ENCODE results near the gene TNFSF13. TPM values are rescaled to one million over a fixed set of nuclear protein-coding genes. Genes with fewer than 3 reads are reported as not detected.

TNFSF13 gene
- total RNA-seq, 1 donor from 2014 or later: 3.7 TPM

DNA sequence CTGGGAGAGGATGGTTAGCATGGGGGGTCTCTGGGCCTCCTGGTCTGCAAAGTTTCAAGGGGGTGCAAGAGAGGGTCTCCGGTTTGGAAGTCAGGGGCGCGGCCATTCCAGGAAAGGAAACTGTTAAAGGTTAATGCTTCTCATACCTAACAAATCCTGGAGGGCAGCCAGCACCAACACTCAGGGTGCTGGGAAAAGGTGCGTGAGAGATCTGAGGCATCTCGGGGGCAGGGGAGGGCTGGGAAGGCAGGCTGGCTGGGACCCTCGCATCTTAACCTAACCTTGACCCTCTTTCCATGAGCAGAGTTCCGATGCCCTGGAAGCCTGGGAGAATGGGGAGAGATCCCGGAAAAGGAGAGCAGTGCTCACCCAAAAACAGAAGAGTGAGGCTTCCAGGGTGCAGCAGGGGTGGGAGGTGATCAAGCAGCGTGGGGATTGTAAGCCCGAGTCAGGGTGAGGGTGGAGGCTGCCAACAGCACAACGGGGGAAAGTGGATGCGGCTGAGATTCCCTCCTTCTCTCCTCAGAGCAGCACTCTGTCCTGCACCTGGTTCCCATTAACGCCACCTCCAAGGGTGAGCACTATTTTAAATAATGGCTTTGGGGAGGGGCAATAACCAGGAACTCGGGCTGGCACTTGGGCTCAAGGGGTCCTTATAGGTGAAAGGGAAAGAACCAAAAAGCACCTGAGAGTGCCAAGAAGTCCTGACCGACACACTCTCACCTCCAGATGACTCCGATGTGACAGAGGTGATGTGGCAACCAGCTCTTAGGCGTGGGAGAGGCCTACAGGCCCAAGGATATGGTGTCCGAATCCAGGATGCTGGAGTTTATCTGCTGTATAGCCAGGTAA, 996 bp downstream of the TNFSF13 start:
- Histone ChIP-seq H3K36me3 (ENCODE audit: control insufficient read depth, insufficient read depth, low read length) (peaks cover 5% of the 10 kb centered on the region), H3K4me3 (ENCODE audit: low read depth, low read length) (no peak overlapping the region), H3K27me3 (ENCODE audit: control insufficient read depth, insufficient read depth, low read length) (no peaks in the 10 kb centered on the region)
- peak; percentile 39 for DNase-seq (ENCODE audit: low read depth)
- peak; percentile 50 for FAIRE-seq
- TF ChIP-seq, protein P1, sequence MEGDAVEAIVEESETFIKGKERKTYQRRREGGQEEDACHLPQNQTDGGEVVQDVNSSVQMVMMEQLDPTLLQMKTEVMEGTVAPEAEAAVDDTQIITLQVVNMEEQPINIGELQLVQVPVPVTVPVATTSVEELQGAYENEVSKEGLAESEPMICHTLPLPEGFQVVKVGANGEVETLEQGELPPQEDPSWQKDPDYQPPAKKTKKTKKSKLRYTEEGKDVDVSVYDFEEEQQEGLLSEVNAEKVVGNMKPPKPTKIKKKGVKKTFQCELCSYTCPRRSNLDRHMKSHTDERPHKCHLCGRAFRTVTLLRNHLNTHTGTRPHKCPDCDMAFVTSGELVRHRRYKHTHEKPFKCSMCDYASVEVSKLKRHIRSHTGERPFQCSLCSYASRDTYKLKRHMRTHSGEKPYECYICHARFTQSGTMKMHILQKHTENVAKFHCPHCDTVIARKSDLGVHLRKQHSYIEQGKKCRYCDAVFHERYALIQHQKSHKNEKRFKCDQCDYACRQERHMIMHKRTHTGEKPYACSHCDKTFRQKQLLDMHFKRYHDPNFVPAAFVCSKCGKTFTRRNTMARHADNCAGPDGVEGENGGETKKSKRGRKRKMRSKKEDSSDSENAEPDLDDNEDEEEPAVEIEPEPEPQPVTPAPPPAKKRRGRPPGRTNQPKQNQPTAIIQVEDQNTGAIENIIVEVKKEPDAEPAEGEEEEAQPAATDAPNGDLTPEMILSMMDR (IDR thresholded peaks at IDR 0.05; ENCODE audit: insufficient read depth, low read length, severe bottlenecking): no peak

DNA sequence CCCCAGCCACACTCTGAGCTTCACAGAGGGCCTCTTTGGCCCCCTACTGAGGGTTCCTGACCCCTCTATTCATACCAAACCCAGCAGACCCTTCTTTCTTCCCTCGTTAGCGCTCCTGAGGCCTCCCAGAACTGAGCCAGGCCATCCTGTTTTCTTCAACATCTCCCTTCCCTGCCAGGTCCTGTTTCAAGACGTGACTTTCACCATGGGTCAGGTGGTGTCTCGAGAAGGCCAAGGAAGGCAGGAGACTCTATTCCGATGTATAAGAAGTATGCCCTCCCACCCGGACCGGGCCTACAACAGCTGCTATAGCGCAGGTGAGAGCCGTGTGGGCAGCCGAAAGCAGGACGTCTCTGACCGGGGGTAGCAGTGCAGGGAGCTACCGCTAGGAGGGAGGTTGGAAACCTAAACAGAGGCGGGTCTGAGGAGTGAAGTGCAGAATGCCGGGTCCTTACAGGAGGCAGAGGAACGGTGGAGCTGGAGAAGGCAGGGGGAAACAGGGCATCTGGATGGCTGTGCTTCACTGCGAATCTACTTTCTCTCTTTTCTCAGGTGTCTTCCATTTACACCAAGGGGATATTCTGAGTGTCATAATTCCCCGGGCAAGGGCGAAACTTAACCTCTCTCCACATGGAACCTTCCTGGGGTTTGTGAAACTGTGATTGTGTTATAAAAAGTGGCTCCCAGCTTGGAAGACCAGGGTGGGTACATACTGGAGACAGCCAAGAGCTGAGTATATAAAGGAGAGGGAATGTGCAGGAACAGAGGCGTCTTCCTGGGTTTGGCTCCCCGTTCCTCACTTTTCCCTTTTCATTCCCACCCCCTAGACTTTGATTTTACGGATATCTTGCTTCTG, 1.9 kb downstream of the TNFSF13 start:
- H3K27me3 ChIP-seq (ENCODE audit: control insufficient read depth, insufficient read depth, low read length): no peaks in the 10 kb centered on the region
- TF ChIP-seq, protein P1 (IDR thresholded peaks at IDR 0.05; ENCODE audit: insufficient read depth, low read length, severe bottlenecking): peak; percentile 84
- H3K4me3 ChIP-seq (ENCODE audit: low read depth, low read length): no peak overlapping the region
- FAIRE-seq (no peak), DNase-seq (ENCODE audit: low read depth) (peak; percentile 65)
- H3K36me3 ChIP-seq (ENCODE audit: control insufficient read depth, insufficient read depth, low read length): peaks cover 11% of the 10 kb centered on the region

DNA sequence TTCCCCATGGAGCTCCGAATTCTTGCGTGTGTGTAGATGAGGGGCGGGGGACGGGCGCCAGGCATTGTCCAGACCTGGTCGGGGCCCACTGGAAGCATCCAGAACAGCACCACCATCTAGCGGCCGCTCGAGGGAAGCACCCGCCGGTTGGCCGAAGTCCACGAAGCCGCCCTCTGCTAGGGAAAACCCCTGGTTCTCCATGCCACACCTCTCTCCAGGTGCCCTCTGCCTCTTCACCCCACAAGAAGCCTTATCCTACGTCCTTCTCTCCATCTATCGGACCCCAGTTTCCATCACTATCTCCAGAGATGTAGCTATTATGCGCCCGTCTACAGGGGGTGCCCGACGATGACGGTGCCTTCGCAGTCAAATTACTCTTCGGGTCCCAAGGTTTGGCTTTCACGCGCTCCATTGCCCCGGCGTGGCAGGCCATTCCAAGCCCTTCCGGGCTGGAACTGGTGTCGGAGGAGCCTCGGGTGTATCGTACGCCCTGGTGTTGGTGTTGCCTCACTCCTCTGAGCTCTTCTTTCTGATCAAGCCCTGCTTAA, 2.6 kb downstream of the TNFSF13 start:
- FAIRE-seq (no peak), DNase-seq (ENCODE audit: low read depth) (peak; percentile 79)
- Histone ChIP-seq H3K27me3 (ENCODE audit: control insufficient read depth, insufficient read depth, low read length) (no peaks in the 10 kb centered on the region), H3K4me3 (ENCODE audit: low read depth, low read length) (peak overlapping the region; percentile 74), H3K36me3 (ENCODE audit: control insufficient read depth, insufficient read depth, low read length) (peaks cover 14% of the 10 kb centered on the region)
- TF ChIP-seq, protein P1 (IDR thresholded peaks at IDR 0.05; ENCODE audit: insufficient read depth, low read length, severe bottlenecking): peak; percentile 94

DNA sequence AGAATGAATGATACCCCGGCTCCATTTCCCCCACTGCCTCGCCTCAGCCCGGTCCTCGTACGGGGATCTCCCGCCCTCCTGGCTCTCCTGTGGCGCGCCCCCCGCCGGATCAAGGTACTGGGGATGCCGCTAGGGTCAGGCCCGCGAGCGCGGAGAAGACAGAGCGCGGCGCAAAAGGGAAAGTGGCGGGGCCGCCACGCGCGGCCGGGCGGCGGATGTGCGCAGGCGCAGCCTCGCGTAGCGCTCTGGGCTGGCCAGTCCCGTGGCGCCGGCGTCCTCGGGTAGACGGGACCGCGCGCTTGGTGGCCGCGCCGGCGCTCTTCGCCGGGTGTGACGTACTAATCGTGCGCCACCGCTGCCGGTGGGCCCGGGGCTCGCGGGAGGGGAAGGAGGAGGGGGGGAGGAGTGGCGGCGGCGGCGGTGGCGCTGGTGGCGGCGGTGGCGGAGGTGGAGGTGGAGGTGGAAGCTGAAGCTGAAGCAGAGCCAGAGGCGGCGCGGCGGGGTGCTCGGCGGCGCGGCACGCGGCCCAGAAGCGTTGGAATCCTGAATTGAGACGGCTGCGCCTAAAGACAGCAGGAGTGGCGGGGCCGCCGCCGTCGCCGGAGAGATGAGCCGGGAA, 3.1 kb downstream of the TNFSF13 start, which contains the start of gene SENP3:
SENP3 (plus strand) TSS at position 331 of the 619 bp plus-strand sequence. CDS start 1,158 bp downstream, outside the sequence.
- peak; percentile 63 for DNase-seq (ENCODE audit: low read depth)
- no peaks in the 10 kb centered on the region for H3K27me3 ChIP-seq (ENCODE audit: control insufficient read depth, insufficient read depth, low read length)
- H3K4me3 ChIP-seq (ENCODE audit: low read depth, low read length): peak within 1 kb of the TSS; percentile 74
- peaks cover 14% of the 10 kb centered on the region for H3K36me3 ChIP-seq (ENCODE audit: control insufficient read depth, insufficient read depth, low read length)
- TF ChIP-seq, protein P1 (IDR thresholded peaks at IDR 0.05; ENCODE audit: insufficient read depth, low read length, severe bottlenecking): no peak
- FAIRE-seq: no peak

DNA sequence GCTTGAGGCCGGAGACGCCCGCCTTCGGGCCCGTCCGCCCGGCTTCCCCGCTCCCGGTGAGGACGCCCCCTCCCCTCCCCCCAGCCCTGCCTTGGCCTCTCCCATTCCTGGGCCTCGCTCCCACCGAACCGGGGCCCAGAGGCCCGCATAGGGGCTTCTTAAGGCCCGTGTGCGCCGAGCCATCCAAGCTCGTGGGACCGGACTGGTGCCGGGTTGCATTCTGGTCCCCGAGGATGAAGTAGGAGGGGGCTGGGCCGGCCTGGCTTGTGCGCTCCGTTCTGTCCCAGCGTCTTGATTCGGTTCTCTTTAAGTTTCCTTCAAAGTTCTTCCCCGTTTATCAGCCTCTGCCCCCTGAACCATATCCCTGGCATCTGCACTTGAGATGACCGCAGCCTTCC, 3.7 kb downstream of the TNFSF13 start:
- DNase-seq (ENCODE audit: low read depth) (no peak), FAIRE-seq (no peak)
- Histone ChIP-seq H3K4me3 (ENCODE audit: low read depth, low read length) (peak overlapping the region; percentile 74), H3K27me3 (ENCODE audit: control insufficient read depth, insufficient read depth, low read length) (no peaks in the 10 kb centered on the region), H3K36me3 (ENCODE audit: control insufficient read depth, insufficient read depth, low read length) (peaks cover 17% of the 10 kb centered on the region)
- TF ChIP-seq, protein P1 (IDR thresholded peaks at IDR 0.05; ENCODE audit: insufficient read depth, low read length, severe bottlenecking): no peak

Measured in bronchial epithelial cell (primary cell).